Stimulated activated CD4-positive, alpha-beta T cell treated with anti-CD3 and anti-CD28 coated beads, Interleukin-1b, Interleukin-23, amount 100 ng/mL, for 48 hours (primary cell): ENCODE measurements around the gene REXO5.
"Not testable (repeated sequence)": the region's sequence is repeated elsewhere in the genome, so short reads cannot be mapped to it uniquely, and the experiment has no call there.

Source experiments
- DNase-seq: peaks from one replicate; pipeline ENCODE4 v3.0.0-alpha.2; 2020

Gene REXO5

DNA sequence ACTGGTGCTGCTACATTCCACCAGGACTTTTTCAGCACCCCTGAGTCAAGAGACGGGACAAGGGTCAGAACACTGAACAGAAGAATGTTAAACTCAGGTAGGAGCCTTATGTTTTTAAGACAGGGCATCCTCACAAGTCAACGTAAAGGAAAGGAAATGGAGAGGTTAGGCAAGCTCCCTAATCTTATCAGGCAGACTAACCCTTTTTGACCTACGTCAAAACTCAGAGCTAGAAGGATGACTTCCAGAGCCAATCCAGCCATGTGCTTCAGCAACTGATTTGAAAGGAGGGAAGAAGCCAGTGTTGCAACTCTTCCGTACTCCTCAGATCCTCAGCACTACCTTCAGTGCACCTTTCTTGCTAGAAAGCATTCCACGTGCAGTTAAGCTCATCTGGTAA is 46.8 kb downstream of the REXO5 start:
- no peak for DNase-seq

DNA sequence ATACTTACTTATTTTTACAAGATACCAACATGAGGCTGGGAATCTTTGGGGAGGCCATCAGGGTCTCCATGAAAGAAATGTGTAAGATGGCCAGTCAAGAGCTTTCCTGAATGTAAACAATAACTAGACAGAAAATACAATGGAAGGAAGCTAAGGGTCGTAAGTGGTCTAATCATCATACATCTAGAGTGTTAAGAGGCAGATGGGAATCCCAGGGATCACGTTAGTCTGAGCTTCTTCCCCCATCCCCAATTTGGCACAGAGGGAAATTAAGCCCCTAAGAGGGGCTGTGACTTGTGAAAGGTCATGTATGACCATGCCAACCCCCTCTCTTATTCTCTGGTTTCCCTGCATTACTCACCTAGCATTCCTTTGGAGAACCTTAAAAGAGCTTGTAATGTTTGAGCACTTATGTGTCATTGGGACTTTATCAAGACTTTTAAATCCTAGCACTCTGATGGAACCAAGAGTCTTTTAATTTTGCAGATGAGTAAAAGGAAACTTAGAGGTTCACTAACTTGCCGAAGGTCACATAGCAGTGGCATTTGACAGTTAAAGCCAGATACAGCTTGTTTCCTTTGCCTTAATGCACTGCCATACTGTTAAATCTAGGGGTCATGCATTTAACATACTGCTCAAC is 47.8 kb downstream of the REXO5 start:
- DNase-seq, result no peak

DNA sequence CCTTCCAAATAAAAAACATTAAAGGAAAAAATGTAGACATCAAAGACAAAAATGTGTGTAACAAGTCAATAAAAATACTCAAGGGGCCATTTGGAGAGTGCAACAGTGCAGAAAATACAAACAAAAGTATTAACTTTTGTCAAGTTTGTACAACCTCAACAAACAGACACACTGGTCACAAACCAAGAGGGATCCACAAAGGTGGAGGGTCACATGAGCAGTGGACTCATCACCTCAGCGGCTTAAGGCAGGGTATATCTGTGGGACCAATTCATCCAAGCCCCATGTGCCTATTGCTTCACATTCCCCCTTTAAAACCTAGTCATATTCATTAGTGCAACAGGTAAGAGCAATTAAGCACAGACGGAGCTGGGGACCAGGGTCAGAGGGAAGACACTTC is 48.6 kb downstream of the REXO5 start:
- DNase-seq, result no peak

DNA sequence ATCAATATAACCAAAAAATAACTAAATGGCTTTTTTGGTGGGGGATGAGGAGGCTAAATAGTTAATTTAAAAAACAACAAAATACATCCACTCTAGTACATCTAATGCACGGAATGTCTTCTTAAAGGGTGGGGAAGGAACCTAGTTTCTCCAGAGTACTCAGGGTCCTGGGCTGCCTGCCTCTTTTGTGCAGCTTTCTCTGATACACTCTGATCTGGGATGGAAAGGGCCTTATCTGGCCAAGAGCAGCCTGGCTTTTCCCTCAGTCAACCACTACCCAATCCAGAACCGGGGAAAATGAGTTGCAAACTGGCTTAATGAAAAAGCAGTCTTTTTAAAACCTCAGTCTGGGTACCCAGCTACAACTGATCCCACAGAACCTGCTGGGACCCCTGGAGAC is 51.0 kb downstream of the REXO5 start:
- no peak for DNase-seq

DNA sequence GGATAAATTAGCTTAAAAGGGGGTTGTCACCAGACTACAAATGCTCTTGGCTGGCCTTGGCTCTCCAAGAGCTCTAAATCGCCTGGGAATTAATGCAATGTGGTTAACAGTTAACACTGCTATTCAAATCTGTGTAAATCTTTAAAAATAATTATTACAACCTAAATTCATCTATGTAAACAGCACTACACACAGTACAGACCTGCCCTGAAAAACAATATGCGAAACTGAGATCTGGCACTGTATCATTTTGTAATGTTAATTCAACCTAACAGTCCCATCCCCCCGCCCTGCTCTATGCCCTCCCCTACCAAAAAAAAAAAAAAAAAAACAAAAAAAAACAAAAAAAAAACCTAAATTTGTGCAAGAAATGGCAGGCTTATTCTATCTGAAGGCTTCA is 52.9 kb downstream of the REXO5 start:
- no peak for DNase-seq

DNA sequence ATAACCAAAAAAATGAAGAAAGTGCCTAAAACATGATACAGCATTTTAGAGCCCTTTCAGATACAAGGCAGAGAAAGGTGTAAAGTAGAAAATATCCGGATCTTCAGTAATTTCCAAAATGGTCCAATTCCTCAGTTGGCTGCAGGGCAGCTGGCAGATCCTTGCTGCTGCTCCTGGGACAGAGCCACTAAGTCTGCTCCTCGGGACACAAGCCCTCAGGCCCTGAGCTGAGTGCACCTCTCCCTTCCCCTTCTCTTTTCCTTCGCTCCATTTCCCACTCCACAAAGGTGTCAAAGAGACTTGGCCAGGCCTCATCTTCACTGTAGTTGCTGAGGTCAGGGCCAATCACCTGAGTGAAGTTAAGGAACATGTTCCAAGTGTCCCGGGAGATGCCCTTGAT is 53.4 kb downstream of the REXO5 start:
- DNase-seq, result no peak

DNA sequence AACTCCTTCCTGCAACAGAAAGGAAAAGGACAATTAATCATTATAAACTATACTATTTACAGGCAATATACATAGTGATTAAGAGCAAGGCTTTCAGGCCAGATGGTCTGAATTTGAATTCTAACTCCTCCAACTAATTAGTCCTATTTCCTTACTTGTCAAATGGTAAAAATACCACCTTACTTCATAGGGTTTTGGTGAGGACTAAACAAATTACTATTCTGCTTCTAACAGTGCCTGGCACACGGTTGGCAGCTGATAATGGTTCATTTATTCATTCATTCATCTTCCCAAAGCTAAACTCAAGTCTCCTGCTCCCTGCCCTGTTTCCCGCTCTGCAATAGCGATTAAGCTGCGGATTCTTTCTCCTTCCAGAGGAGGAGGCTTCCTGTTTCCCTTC is 54.0 kb downstream of the REXO5 start:
- no peak for DNase-seq

DNA sequence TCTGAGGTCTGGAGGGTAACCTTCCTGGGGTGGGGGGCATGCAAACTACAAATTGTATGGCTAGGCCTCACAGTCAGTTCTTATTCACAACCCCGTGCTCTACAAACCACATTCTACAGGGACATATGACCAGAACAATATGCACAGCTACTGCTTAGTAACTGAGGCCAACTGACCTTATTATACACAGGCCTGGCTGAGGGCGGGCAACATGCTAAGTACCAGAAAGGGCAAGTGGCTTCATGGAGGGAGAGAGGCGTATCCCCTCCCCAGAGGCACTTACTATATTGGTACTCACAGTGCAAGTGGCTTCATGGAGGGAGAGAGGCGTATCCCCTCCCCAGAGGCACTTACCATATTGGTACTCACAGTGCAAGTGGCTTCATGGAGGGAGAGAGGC is 54.7 kb downstream of the REXO5 start:
- not testable (repeated sequence) for DNase-seq

DNA sequence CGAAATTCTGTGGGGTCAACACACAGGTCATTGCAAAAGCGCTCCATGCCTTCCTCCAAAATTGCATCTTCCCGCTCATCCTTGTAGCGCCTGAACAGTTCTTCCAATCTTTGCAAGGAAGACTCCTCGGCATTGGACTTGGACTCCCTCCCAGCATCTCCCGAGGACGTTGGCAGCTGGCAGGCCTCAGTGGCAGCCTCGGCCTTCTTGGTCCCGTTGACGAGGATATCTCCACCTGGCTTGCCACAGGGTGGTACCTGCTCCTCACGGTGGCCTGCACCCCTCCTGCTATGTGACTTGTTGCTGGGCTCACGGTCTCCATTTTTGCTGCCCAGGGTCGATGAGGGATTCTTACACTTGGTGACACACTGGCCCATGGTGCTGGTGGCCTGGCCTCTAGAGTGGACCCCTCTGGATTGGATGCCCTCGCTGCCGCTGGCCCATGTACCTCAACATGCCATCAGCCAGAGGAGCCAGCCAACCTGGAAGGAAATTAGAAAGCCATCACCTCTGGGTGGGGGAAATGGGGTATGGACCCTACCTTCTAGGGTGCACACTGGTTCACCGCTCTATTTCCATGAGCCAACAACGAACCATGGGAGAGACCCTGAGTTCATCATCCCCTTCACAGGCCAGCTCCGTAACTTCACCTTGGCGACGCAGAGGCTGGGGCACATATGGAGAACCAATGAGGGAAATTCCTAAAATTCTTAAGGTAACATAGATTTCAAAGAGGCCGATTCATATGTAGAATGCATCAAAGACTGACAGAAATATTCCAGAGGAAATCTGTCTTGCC is 56.0 kb downstream of the REXO5 start:
- no peak for DNase-seq

DNA sequence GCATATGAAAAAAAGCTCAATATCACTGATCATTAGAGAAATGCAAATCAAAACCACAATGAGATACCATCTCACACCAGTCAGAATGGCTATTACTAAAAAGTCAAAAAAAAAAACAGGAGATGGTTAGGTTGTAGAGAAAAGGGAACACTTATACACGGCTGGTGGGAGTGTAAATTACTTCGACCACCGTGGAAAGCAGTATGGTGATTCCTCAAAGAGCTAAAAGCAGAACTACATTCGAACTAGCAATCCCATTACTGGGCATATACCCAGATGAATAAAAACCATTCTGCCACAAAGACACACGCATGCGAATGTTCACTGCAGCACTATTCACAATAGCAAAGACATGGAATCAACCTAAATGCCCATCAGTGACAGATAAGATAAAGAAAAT is 58.0 kb downstream of the REXO5 start:
- not testable (repeated sequence) for DNase-seq

DNA sequence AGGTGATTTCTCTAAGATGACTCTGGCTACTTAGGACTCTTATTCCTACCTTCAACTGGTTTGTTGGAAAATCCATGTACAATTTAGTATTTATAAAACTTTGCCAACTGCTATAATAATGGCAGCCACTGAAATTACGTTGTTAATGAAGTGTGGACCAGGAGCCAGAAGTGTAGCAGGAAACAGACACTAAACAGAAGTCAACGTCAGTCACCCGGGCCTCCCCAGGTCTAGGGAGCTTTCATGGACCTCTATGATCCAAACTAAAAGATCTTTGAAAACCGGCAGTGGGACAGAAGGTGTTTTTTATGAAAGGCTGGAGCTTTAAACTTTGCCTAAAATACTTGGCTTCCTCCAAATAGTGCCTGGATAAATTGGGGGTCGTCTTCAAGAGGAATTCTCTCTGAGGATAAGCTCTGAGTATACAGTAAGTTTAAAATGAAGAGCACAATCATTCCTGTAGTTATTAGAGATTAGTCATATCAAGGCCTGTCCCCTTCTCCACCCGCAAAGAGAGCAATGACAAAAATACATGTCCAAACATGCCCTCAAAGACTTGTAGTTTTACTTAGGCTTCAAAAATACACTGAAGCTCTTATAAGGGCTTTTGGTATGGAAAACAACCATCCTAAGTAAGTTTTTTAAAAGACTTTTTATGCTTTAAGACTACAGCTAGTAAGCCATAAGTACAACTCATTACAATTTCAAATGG is 59.2 kb downstream of the REXO5 start:
- DNase-seq, result no peak

DNA sequence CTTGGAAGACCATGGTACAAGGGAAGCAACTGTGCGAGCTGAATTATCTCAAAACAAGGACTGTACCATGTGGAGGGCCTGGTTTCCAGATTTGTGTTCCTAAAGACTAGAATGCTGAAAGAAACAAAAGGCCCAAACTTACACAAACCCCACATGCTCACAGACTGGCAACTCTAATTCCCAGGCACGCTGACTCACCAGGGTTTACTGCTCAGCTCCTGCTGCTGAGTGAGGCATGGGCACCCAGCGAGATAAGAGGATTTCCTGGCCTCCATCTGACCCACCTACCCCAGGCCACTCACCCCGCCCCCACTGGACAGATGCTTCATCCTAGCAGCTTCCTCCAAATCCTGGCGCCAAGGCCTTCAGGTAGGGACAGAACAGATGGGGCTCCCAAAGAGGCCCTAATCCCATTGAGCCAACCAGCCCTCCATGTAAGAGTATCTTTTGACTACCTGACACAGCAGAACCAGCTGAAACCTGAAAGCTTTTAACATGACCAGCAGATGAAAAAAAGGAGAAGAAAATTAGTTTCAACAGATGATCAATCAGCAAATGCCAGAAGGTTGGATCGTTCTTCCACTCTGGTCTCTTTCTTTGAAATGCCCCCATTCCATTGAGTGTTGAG is 59.9 kb downstream of the REXO5 start:
- DNase-seq, result no peak

DNA sequence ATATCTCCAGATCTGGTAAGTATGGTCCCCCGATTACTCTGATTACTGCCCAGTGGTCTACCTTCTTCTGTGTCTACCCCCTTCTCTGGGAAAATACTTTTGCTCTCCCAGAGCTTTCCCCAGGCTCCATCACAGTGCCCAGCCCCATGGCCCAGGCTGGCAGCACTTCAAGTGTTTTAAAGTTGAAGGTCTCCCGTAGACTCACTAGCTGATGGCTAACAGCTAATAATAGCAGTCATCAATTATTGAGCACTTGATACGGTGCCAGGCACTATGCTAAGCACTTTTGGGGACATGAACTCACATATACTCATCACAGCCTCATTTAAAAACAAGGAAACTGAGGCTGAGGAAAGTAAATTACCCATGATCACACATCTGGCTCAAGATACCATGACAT is 60.5 kb downstream of the REXO5 start:
- DNase-seq, result no peak

DNA sequence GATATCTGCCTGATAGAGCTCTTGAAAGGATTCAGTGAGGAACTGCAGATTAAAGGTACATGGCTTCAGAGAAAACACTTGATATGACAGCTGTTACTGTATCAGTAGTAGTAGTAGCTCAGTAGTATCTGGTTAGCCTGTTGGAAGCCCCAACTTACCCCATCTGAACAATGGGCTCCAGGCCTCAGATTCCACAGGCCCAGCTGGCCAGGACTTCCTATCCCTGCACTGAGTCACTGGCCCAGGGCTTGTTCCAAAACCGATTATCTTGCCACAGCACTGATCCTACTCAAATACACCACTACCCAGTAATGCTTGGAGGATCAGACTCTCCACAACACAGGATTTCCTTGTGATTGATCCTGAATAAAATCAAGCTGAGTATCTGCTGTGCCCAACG is 61.3 kb downstream of the REXO5 start:
- no peak for DNase-seq

DNA sequence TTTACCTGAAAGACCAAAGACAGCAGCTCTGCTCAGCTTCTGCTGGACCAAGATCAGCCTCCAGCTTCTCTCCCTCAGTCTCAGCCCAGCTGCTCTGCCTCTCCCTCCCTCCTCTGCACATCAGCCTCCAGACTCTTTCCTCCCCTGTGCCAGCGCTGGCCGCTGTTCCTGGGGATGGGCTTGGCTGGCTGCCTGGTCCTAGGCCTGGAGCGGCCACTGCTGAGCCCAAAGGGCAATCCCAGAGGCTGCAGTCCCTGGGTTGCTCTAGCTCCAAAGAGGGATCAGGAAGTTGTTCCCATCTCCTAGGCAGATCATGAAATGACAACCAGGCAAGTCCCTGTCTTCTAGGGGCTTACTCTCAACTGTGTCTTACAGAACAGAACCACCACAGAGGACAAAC is 62.6 kb downstream of the REXO5 start:
- no peak for DNase-seq

DNA sequence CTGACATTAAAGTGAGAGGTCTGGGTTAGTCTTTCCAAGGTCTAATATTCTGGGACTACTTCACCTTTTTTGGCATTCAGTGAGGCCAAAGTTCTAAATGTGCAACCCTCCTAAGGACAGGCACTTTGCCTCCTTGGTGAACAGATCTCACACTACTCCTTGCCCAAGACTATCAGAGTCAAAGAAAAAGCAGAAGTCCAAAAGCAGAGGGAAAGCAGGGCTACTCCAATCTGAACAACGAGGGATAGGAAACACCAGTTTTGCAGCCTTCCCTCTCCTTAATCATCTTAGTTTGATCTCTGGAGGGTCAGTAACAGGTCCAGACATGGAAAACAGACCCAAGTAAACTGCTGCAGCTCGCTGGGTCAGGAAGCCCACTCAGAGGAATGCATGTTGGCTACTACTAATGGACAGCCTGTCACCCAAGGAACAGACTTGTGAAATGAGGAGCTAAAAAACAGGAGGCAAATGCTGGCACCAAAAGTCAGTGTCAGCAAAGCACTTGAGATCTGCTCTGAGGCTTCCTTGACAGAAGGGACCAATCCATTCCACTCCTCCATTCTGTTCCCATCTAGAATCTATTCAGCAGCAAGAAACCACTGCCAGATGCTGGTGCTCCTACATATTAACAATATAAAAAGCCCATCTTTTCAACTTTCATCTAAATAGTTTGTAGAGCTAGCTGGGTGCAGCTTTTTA is 63.9 kb downstream of the REXO5 start:
- DNase-seq, result no peak

DNA sequence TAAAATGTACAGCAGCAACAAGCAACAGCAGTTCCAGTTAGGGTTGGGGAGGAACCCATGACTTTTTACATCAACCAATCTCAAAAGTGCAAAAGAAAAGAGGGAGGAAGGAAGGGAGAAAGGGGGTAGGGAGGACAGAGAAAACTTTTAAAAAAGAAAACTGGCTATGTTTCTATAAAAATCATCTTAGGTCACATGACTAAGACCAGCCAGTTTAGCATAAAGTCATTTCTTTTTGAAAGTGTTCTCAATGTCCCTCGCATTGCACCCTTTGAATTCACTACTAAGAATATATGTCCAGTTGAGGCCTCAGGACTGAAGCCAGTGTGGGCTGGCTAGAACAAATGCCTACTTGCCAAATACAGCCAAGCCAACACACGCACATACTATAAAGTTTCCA is 64.9 kb downstream of the REXO5 start:
- DNase-seq, result no peak

DNA sequence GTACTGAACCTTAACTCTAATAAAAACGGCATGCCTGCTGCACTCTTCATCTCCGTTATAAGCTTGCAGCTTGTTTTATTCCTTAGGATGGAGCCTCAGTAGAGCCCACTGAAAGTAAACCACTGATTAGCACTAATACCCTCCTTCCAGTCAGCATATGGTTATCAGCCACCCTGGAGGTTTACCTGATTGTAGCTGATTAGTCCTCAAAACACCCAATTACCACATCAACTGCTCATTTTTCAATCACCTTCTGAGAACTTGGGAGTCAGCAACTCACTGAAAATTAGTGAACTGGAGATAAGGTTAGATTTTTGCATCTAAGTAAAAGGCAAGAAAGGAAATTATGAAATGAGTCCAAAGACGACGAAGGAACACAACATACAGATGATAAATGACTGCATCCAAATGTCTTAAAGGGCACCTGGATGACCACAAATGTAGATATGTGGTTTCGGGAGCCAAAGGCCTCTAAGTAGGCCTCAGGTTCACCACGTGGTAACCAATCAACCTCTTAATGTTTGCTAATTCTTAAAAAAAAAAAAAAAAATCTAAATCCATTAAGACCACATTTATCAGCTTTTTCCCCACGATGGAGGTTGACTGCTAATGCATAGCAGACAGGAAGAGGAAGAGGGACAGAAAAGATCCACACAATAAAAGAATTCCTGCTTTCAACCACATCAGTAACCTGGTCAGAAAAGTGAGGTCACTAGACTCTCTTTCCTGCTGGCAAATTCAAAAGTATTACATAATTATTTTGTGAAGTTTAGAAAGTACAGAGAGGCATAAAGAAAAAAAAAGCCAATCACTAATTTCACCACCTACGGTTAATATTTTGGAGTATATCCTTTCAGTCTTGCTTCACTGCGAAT is 65.9 kb downstream of the REXO5 start:
- DNase-seq, result no peak

DNA sequence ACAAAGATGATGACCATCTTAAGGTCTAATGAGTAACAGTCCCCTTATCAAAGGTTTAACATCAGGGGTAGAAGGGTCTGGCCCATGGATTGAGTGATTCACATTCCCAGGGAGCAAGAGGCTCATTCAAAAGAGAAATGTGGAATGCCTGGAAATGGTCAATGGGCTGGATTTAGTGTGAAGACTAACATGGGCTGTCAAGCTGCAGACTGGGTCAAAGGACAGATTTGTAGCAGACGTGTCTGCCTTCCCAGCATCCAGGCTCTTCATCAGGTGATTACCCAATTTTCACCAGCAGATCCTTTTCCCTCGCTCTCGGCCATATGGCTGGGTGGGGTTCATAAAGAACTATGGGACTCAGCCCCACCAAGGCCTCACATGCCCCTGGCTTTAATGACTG is 67.0 kb downstream of the REXO5 start:
- no peak for DNase-seq

DNA sequence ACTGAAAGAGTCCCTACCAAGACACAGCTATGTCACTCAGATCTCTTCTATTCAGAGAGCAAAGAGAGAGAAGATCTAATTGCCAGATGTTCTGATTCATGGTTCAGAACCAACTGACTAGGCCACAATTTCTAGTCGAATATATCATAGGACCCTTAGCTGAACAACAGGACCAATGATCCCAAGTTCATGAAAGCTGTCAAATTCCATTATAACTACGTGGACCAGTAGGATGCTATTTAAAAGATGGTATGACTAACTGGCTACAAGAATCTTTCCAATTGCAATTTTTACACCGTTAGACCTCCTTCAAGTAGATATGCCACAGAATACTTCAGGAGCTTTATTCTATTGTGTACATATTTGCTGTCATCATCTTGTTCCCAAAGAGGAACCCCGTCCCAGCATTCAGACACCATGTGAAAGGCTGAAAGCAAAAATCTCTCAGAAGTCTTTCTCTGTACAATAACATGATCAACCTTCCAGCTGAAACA is 67.8 kb downstream of the REXO5 start:
- DNase-seq, result no peak

DNA sequence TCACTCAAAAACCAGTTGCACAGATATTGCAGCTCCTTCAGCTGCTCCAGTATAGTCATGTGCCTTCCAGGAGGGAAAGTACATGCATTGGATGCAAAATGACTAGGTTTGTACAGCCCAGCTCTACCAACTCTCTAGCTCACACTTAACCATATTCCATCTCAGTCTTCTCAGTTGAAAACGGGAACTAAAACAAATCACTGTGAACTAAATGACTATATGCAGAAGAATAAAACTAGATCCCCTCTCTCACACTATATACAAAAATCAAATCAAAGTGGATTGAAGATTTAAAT is 69.0 kb downstream of the REXO5 start:
- no peak for DNase-seq

DNA sequence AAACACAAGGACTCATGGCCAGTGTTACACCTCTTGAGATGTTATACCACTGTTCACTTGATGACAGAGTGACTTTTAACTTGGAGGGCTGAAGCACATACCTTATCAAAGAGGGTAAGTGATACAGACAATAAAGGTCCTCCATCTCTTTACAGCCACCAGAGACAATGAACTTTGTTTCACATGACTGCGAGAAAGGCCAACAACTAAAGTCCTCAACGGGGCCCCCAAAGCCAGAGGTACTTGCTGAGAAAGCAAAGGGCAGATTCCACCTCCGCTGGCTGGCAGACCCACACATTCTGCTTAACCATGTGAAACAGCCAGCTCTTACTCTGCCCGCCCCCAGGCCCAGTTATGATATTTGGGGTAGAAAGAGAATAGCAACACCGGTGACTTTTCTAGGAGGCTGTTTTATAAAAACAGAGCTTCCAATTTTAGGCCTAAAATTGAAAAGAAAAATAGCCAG is 72.4 kb downstream of the REXO5 start:
- DNase-seq, result no peak
